ENCODE data around the gene NNT. TPM values are rescaled to one million over a fixed set of nuclear protein-coding genes. Genes with fewer than 3 reads are reported as not detected.

Gene NNT
- total and polyA plus RNA-seq, 2 of the 8 experiments (the other 6 are each of a cell fraction or from before 2014, with no cell fraction given) = 11.0 to 22.2 TPM

GRCh38 chr5:43643750-43644149 is 40.8 kb downstream of the NNT start (continued):
- TF ChIP-seq, protein P1, sequence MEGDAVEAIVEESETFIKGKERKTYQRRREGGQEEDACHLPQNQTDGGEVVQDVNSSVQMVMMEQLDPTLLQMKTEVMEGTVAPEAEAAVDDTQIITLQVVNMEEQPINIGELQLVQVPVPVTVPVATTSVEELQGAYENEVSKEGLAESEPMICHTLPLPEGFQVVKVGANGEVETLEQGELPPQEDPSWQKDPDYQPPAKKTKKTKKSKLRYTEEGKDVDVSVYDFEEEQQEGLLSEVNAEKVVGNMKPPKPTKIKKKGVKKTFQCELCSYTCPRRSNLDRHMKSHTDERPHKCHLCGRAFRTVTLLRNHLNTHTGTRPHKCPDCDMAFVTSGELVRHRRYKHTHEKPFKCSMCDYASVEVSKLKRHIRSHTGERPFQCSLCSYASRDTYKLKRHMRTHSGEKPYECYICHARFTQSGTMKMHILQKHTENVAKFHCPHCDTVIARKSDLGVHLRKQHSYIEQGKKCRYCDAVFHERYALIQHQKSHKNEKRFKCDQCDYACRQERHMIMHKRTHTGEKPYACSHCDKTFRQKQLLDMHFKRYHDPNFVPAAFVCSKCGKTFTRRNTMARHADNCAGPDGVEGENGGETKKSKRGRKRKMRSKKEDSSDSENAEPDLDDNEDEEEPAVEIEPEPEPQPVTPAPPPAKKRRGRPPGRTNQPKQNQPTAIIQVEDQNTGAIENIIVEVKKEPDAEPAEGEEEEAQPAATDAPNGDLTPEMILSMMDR (IDR thresholded peaks at IDR 0.05; ENCODE audit: control extremely low read depth in 1 of 3, insufficient read depth in 1 of 3, low read depth in 1 of 3, low read length in 3 of 3) = no peak
- TF ChIP-seq POLR2A (IDR thresholded peaks at IDR 0.05; ENCODE audit: control extremely low read depth in 1 of 2, low read depth in 2 of 2, low read length in 2 of 2) = no peak
- no peak for TF ChIP-seq SIN3A (conservative IDR thresholded peaks at IDR 0.05 in 1 of 2, IDR thresholded peaks at IDR 0.05 in 1 of 2; ENCODE audit: low read depth in 1 of 2, low read length in 2 of 2)
- no peak for TF ChIP-seq MAFK (IDR thresholded peaks at IDR 0.05; ENCODE audit: low read depth, low read length)
- TF ChIP-seq FOSL1 (IDR thresholded peaks at IDR 0.05; ENCODE audit: insufficient read depth, low read depth, low read length) = no peak
